ENCODE results near the gene ZNF71.

The ZNF71 gene

DNA sequence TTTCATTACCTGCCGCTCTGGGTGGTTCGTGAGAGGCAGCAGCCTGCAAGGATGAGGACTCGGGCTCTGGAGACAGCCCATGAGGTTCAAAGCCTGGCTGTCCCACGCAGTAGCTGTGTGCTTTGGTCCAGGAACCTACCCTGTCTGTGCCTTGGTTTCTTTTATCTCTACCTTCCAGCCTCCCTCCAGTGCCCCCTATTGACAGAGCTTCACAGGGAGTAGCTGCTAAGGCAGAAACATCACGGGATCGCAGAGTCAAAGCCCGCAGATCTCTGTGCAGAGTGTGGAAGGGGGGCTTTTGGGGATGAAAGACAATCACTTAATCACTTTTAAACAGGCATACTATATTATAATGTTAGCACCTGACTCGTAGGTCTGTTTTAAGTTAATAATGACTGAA is 16.2 kb downstream of the ZNF71 start:
- DNase-seq: no peak
- Histone ChIP-seq H3K27me3 (no peaks in the 10 kb centered on the region), H3K4me3 (ENCODE audit: low read depth, low read length) (no peak overlapping the region), H3K9me3 (no peaks in the 10 kb centered on the region), H3K36me3 (no peaks in the 10 kb centered on the region), H3K4me1 (no peaks in the 10 kb centered on the region)
- TF ChIP-seq, protein P1, sequence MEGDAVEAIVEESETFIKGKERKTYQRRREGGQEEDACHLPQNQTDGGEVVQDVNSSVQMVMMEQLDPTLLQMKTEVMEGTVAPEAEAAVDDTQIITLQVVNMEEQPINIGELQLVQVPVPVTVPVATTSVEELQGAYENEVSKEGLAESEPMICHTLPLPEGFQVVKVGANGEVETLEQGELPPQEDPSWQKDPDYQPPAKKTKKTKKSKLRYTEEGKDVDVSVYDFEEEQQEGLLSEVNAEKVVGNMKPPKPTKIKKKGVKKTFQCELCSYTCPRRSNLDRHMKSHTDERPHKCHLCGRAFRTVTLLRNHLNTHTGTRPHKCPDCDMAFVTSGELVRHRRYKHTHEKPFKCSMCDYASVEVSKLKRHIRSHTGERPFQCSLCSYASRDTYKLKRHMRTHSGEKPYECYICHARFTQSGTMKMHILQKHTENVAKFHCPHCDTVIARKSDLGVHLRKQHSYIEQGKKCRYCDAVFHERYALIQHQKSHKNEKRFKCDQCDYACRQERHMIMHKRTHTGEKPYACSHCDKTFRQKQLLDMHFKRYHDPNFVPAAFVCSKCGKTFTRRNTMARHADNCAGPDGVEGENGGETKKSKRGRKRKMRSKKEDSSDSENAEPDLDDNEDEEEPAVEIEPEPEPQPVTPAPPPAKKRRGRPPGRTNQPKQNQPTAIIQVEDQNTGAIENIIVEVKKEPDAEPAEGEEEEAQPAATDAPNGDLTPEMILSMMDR (IDR thresholded peaks at IDR 0.05; ENCODE audit: low read depth, low read length): no peak

DNA sequence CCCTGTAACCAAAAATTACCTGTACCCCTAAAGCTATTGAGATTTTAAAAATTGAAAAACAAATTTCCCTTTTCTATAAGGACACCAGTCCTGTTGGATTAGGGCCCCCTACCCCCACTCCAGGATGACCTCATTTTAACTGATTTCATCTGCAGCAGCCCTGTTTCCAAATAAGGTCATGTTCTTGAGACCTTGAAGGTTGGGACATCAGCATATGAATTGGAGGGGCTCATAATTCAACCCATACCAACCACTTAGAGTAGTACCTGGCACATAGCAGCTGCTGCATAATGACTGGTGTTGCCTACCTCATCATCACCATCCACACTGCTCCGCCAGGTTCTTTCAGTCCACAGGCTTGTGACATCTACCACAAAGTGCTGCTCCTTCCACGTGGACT is 17.6 kb downstream of the ZNF71 start:
- no peaks in the 10 kb centered on the region for H3K4me1 ChIP-seq
- H3K27me3 ChIP-seq: no peaks in the 10 kb centered on the region
- H3K9me3 ChIP-seq: no peaks in the 10 kb centered on the region
- no peak for DNase-seq
- peaks cover 2% of the 10 kb centered on the region; the same call in 1 of the 2 replicates for H3K36me3 ChIP-seq
- no peak overlapping the region for H3K4me3 ChIP-seq (ENCODE audit: low read depth, low read length)
- TF ChIP-seq, protein P1 (IDR thresholded peaks at IDR 0.05; ENCODE audit: low read depth, low read length): no peak

DNA sequence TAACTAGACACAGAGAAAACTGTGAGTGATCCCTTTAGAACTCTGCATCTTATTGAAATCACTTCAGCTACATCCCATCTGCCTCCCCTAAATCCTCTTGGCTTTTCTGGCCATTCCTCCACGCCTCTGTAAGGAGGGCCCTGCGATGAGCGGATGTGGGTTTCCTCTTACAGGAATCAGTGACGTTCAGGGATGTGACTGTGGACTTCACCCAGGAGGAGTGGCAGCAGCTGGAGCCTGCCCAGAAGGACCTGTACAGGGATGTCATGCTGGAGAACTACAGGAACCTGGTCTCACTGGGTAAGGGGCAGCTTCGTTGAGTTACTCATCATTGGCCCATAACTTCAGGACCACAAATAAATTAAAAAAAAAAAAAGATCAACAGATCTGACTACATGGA is 18.5 kb downstream of the ZNF71 start:
- no peak overlapping the region for H3K4me3 ChIP-seq (ENCODE audit: low read depth, low read length)
- no peaks in the 10 kb centered on the region for H3K4me1 ChIP-seq
- TF ChIP-seq, protein P1 (IDR thresholded peaks at IDR 0.05; ENCODE audit: low read depth, low read length): no peak
- H3K36me3 ChIP-seq: peaks cover 5% of the 10 kb centered on the region; the same call in 1 of the 2 replicates
- peaks cover 2% of the 10 kb centered on the region; the same call in 1 of the 2 replicates for H3K9me3 ChIP-seq
- DNase-seq: no peak
- no peaks in the 10 kb centered on the region for H3K27me3 ChIP-seq

DNA sequence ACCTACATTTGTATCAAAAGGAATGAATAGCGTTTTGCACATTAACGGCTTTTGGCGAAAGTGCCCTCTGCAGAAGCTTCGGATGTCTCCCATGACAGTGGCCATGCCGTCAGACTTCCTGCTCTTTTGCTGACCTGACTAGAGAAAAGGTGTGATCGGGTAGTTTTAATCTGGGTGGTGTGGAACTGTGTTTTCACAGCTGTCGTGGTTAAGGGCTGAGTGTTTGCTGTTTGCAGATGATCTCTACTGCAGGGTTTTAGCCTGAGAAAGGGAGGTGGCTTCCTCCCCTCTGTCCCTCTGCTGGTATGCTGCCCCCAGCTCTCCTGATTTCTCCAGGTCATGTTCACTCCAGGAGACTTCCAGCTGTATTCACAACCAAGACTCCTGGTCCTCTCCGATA is 22.4 kb downstream of the ZNF71 start:
- TF ChIP-seq, protein P1 (IDR thresholded peaks at IDR 0.05; ENCODE audit: low read depth, low read length): no peak
- Histone ChIP-seq H3K27me3 (no peaks in the 10 kb centered on the region), H3K9me3 (peaks cover 2% of the 10 kb centered on the region; the same call in 1 of the 2 replicates), H3K36me3 (peaks cover 9% of the 10 kb centered on the region), H3K4me3 (ENCODE audit: low read depth, low read length) (no peak overlapping the region), H3K4me1 (no peaks in the 10 kb centered on the region)
- no peak for DNase-seq

DNA sequence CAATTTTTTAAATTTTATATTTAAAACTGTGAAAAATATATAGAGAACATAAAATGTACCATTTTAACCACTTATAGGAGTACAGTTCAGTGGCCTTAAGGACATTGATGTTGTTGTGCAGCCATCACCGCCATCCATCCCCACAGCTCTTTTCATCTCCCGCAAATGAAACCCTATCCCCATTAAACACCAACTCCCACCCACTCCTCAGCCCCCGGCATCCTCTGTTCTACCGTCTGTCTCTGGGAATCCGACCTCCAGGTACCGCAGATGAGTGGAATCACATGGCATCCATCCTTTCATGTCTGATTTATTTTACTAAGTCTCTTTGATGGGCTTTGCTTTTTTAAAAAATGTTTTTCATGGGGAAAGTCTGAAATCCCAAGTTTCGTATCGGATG is 24.0 kb downstream of the ZNF71 start:
- no peaks in the 10 kb centered on the region for H3K27me3 ChIP-seq
- no peaks in the 10 kb centered on the region for H3K4me1 ChIP-seq
- TF ChIP-seq, protein P1 (IDR thresholded peaks at IDR 0.05; ENCODE audit: low read depth, low read length): no peak
- H3K4me3 ChIP-seq (ENCODE audit: low read depth, low read length): no peak overlapping the region
- peaks cover 2% of the 10 kb centered on the region; the same call in 1 of the 2 replicates for H3K9me3 ChIP-seq
- DNase-seq: no peak
- peaks cover 15% of the 10 kb centered on the region for H3K36me3 ChIP-seq

DNA sequence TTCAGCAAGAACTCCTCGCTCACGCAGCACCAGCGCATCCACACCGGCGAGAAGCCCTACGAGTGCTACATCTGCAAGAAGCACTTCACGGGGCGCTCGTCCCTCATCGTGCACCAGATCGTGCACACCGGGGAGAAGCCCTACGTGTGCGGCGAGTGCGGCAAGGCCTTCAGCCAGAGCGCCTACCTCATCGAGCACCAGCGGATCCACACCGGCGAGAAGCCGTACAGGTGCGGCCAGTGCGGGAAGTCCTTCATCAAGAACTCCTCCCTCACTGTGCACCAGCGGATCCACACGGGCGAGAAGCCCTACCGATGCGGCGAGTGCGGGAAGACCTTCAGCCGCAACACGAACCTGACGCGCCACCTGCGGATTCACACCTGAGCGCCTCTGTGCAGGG is 27.3 kb downstream of the ZNF71 start:
- DNase-seq: no peak
- Histone ChIP-seq H3K9me3 (peaks cover 2% of the 10 kb centered on the region; the same call in 1 of the 2 replicates), H3K27me3 (no peaks in the 10 kb centered on the region), H3K4me3 (ENCODE audit: low read depth, low read length) (no peak overlapping the region), H3K36me3 (peaks cover 17% of the 10 kb centered on the region), H3K4me1 (no peaks in the 10 kb centered on the region)
- TF ChIP-seq, protein P1 (IDR thresholded peaks at IDR 0.05; ENCODE audit: low read depth, low read length): no peak

Data from BE2C (cell line).